Gastrocnemius medialis (tissue), 4 donors: ENCODE results near the gene PSAP. TPM values are rescaled to one million over a fixed set of nuclear protein-coding genes. Genes with fewer than 3 reads are reported as not detected.

ENCODE experiments used
- ATAC-seq, 2 donors: fragments of 150-250 bp; one replicate each; pipeline ENCODE4 v1.9.1; 2016
- DNase-seq, 2 donors: peaks; one replicate each; pipeline ENCODE4 v3.0.0-alpha.2; 2019
- H3K27ac ChIP-seq, 4 donors: fragments of 200-600 bp; sonication (generic); 1 replicate in 1 of 4; 2 replicates in 3 of 4; pipeline ENCODE4 v1.5.1; 2016 to 2018; ENCODE audit warnings: mild to moderate bottlenecking in 2 of 4, moderate library complexity in 1 of 4
- H3K27me3 ChIP-seq, 3 donors: fragments of 200-600 bp; sonication (generic) in 2 of 3; 1 replicate in 1 of 3; 2 replicates in 2 of 3; pipeline versions ENCODE4 v1.5.1 to v1.6.0; 2016 to 2019; ENCODE audit warnings: mild to moderate bottlenecking in 1 of 3, moderate library complexity in 1 of 3
- H3K36me3 ChIP-seq, 2 donors: fragments of 200-600 bp; sonication (generic) in 1 of 2; one replicate each; pipeline ENCODE4 v1.5.1; 2017 to 2018
- H3K4me1 ChIP-seq, 2 donors: fragments of 200-600 bp; sonication (generic) in 1 of 2; one replicate each; pipeline ENCODE4 v1.5.1; 2016 to 2017; ENCODE audit warnings: mild to moderate bottlenecking in 2 of 2
- H3K4me3 ChIP-seq, 4 donors: fragments of 200-600 bp; sonication (generic) in 3 of 4; 1 replicate in 1 of 4; 2 replicates in 3 of 4; pipeline ENCODE4 v1.5.1; 2016 to 2019; ENCODE audit warnings: mild to moderate bottlenecking in 2 of 4
- H3K9me3 ChIP-seq, 3 donors: fragments of 200-600 bp; sonication (generic) in 2 of 3; 1 replicate in 1 of 3; 2 replicates in 2 of 3; pipeline ENCODE4 v1.5.1; 2016 to 2019
- POLR2A ChIP-seq, 2 donors: fragments of 450-650 bp; IDR thresholded peaks; one replicate each; pipeline ENCODE4 v1.6.1; 2017; ENCODE audit warnings: antibody characterized with exemption in 2 of 2, mild to moderate bottlenecking in 2 of 2, moderate library complexity in 2 of 2
- in situ Hi-C, 4 donors: fragments of 200-750 bp; cut with MboI; loops; one replicate each; pipeline versions ENCODE4 v1.15.0 to v1.8.0; 2017; ENCODE audit warnings: low sequenced_read_pairs in 4 of 4
- intact Hi-C: fragments of 100-400 bp; cut with DNase I; formaldehyde crosslinking; loops from one replicate; pipeline ENCODE4 v1.15.1; 2023; ENCODE audit warnings: low total_unique reads
- total RNA-seq, 4 donors: library from RNA; depleted of rRNA; stranded (reverse); fragments of >200 nt; gene quantifications; one replicate each; pipeline versions ENCODE4 v1.1.0 to v1.2.3, GENCODE V29; 2016
- TF ChIP-seq, protein P1 (sequence below), 5 experiments: fragments of 450-650 bp in 3 of 5; fragments of 200-600 bp in 2 of 5; sonication (generic) in 2 of 5; IDR thresholded peaks in 4 of 5; conservative IDR thresholded peaks in 1 of 5; 1 replicate in 4 of 5; 2 replicates in 1 of 5; pipeline ENCODE4 v1.5.1; 2016 to 2019; ENCODE audit warnings: antibody characterized with exemption in 5 of 5, mild to moderate bottlenecking in 3 of 5, moderate library complexity in 3 of 5

Gene PSAP
- total RNA-seq, 4 donors from 2014 or later = 833 to 1,730 (median 1,179) TPM

DNA sequence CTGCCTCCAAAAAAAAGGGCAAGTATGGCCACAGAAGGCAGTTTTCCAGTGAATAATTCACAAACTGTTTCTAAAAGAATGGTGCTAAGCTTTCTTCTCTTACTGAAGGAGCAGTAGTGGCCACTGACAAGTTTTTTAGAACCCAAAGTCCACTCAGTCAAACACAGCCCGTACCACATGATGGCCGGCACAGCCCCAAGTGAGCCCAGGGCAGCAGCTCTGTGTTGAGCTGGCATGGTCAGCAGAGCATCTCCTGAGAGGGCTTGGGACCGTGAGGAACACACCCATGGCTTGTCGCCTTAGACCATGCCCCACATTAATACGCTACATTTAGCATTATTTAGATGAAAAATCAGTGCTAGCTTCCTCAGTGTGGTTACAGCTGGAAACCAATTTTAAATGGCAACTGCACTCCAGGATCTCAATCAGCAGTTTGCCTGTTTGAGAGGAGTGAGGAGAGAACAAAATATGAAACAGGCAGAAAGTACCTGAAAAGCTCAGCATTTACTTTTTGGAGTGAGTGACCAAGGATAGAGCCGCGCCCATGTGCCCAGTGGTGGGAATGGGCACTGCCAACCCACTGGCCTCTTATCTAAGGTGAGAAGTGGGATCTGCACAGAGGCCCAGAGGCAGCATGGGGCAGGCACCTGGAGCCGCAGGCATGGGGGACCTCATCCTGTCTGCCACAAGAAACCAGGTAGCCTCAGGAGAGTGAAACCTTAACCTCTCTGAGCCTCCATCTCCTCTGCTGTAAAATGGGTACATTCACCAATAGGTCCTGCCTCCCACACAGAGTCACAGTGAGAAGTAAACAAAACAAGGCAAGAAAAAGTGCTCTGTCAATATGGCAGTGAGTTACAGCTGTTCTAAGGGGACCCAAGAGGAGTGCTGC lies 17.4 kb downstream of the PSAP start:
- Histone ChIP-seq H3K4me1 (peaks cover 48 to 50% of the 10 kb centered on the region in 2 donors), H3K36me3 (peaks cover 4 to 53% of the 10 kb centered on the region in 2 donors), H3K27me3 (no peaks in the 10 kb centered on the region), H3K4me3 (no peak overlapping the region), H3K27ac (peak overlapping the region; percentile 24 to 99 (median 97)), H3K9me3 (no peaks in the 10 kb centered on the region)
- intact Hi-C loops (no loop called here), in situ Hi-C loops (loop anchor here in 1 of 4 donors (10.0 kb wide), 1 partner anchor 61 kb away; no protein-coding TSS in a partner anchor)
- no peak for DNase-seq
- no peak for TF ChIP-seq POLR2A (IDR thresholded peaks at IDR 0.05)
- TF ChIP-seq, protein P1, sequence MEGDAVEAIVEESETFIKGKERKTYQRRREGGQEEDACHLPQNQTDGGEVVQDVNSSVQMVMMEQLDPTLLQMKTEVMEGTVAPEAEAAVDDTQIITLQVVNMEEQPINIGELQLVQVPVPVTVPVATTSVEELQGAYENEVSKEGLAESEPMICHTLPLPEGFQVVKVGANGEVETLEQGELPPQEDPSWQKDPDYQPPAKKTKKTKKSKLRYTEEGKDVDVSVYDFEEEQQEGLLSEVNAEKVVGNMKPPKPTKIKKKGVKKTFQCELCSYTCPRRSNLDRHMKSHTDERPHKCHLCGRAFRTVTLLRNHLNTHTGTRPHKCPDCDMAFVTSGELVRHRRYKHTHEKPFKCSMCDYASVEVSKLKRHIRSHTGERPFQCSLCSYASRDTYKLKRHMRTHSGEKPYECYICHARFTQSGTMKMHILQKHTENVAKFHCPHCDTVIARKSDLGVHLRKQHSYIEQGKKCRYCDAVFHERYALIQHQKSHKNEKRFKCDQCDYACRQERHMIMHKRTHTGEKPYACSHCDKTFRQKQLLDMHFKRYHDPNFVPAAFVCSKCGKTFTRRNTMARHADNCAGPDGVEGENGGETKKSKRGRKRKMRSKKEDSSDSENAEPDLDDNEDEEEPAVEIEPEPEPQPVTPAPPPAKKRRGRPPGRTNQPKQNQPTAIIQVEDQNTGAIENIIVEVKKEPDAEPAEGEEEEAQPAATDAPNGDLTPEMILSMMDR (IDR thresholded peaks at IDR 0.05 in 4 of 5, conservative IDR thresholded peaks at IDR 0.05 in 1 of 5) = no peak
- ATAC-seq = no peak

DNA sequence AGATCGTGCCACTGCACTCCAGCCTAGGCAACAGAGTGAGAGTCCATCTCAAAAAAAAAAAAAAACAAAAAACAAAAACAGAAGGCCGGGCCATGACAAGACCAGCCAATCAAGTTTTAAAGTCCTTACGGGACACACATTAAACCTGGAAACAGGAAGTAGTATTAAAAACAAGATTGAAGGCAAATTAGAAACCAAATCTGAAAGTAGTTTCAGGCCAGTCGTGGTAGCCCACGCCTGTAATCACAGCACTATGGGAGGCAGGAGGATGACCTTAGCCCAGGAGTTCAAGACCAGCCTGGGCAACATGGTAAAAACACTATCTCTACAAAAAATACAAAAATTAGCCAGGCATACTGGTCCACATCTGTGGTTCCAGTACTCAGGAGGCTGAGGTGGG lies 18.1 kb downstream of the PSAP start:
- intact Hi-C loops = no loop called here
- Histone ChIP-seq H3K4me1 (peaks cover 41 to 43% of the 10 kb centered on the region in 2 donors), H3K27ac (peak overlapping the region in 3 of 4 donors; percentile 24 to 97 (median 97))

DNA sequence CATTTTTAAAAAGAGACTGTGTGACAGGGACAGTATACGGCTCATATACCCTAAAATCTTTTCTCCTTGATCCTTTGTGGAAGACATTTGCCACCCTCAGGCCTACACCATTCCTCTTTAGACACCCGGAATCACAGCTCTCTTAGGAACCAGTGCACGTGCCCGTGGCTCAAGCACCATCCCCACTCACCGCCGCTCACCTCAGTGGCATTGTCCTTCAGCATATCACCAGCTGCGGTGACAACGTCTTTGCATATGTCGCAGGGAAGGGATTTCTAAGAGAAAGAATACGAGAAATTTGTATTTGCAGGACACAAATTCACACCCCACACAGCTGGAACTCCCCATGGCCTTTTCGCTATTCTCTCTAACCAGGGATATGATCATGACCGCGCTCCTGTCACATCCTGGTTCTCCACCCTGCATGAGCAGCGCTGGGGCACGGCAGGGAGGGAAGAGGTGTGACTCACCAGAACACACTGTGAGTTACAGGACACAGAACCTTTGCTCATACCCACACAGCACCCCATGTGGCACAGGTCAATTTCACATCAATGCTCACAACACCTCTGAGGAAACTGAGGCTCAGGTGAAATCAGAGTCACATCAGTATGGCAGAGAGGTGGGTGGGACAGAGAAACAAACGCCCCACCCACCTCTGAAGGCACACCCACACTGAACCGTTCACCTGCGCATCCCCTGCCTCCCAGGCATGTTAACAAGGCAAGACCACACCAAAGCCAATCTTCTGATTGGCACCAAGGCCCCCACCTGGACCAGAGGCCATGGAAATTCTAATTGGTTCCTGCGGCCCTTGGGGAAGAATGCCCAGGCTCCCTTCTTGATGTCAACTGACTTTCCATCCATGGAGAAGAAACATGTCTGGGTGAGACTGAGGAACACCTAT lies 19.2 kb downstream of the PSAP start:
- ATAC-seq (no peak), DNase-seq (no peak)
- Histone ChIP-seq H3K4me3 (no peak overlapping the region), H3K27me3 (no peaks in the 10 kb centered on the region), H3K9me3 (no peaks in the 10 kb centered on the region), H3K27ac (peak overlapping the region in 2 of 4 donors; percentile 7 to 9), H3K4me1 (peaks cover 30 to 32% of the 10 kb centered on the region in 2 donors), H3K36me3 (peaks cover 7 to 71% of the 10 kb centered on the region in 2 donors)
- intact Hi-C loops = no loop called here
- in situ Hi-C loops = loop anchor here in 1 of 4 donors (10.0 kb wide), 1 partner anchor 63 kb away; no protein-coding TSS in a partner anchor
- TF ChIP-seq POLR2A (IDR thresholded peaks at IDR 0.05) = no peak
- TF ChIP-seq, protein P1 (IDR thresholded peaks at IDR 0.05 in 4 of 5, conservative IDR thresholded peaks at IDR 0.05 in 1 of 5) = no peak

More for the DNA sequence above, 18.1 kb downstream of the PSAP start:
- ATAC-seq (no peak), DNase-seq (no peak)
- no peaks in the 10 kb centered on the region for H3K27me3 ChIP-seq
- TF ChIP-seq, protein P1 (IDR thresholded peaks at IDR 0.05 in 4 of 5, conservative IDR thresholded peaks at IDR 0.05 in 1 of 5) = no peak
- no peak for TF ChIP-seq POLR2A (IDR thresholded peaks at IDR 0.05)
- in situ Hi-C loops = loop anchor here in 1 of 4 donors (10.0 kb wide), 1 partner anchor 62 kb away; no protein-coding TSS in a partner anchor
- H3K36me3 ChIP-seq = peaks cover 7 to 60% of the 10 kb centered on the region in 2 donors
- H3K9me3 ChIP-seq = no peaks in the 10 kb centered on the region
- no peak overlapping the region for H3K4me3 ChIP-seq

DNA sequence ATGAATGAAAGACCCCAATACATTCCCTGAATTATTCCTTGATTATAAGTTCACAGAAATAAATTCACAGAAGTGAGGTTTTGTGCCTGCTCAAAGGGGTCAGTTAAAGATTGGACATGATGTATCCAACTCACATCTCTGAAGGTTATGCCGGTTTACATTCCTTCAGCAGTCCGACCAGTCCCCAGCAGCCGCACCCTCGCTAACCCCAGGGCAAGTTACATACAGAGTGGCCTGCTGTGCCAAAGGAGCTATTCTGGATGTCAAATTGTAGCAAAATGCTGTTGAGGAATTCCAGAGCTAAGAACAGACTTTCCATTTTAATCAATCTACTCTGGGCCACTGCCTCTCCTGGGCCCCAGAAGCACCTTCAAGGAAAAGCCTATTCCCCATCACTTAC lies 20.3 kb downstream of the PSAP start:
- in situ Hi-C loops = loop anchor here in 1 of 4 donors (10.0 kb wide), 1 partner anchor 64 kb away; no protein-coding TSS in a partner anchor
- H3K4me1 ChIP-seq = peaks cover 18 to 21% of the 10 kb centered on the region in 2 donors
- H3K4me3 ChIP-seq = no peak overlapping the region
- intact Hi-C loops = no loop called here
- no peak for TF ChIP-seq POLR2A (IDR thresholded peaks at IDR 0.05)
- TF ChIP-seq, protein P1 (IDR thresholded peaks at IDR 0.05 in 4 of 5, conservative IDR thresholded peaks at IDR 0.05 in 1 of 5) = no peak
- DNase-seq (no peak), ATAC-seq (no peak)
- no peaks in the 10 kb centered on the region for H3K27me3 ChIP-seq
- H3K9me3 ChIP-seq = no peaks in the 10 kb centered on the region
- no peak overlapping the region for H3K27ac ChIP-seq
- peaks cover 7 to 83% of the 10 kb centered on the region in 2 donors for H3K36me3 ChIP-seq
